NCI-H345 (cell line): ENCODE measurements around the gene SCD5.

Source experiments
- DNase-seq: peaks from one replicate; lab custom pipeline; 2025; lab: John Stamatoyannopoulos, UW

Gene SCD5

DNA sequence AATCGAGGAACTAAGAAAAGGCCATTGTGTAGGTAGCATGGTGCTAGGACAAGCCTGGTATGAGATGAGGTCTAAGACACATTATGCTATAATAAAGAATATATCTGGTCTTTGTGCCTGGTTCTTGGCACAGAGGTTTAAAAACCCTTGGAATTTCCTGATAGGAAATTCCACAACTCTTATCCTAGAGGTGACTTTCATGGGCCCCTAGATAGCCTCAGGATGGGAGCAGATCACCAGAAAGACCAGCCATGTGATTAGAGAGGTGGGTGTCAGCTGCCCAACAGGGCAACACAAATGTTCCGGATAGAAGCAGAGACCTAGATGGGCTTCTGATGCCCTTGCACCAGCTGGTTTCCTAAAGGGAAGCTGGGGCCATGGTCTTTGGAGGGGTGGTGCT lies 107.2 kb downstream of the SCD5 start:
- no peak for DNase-seq

DNA sequence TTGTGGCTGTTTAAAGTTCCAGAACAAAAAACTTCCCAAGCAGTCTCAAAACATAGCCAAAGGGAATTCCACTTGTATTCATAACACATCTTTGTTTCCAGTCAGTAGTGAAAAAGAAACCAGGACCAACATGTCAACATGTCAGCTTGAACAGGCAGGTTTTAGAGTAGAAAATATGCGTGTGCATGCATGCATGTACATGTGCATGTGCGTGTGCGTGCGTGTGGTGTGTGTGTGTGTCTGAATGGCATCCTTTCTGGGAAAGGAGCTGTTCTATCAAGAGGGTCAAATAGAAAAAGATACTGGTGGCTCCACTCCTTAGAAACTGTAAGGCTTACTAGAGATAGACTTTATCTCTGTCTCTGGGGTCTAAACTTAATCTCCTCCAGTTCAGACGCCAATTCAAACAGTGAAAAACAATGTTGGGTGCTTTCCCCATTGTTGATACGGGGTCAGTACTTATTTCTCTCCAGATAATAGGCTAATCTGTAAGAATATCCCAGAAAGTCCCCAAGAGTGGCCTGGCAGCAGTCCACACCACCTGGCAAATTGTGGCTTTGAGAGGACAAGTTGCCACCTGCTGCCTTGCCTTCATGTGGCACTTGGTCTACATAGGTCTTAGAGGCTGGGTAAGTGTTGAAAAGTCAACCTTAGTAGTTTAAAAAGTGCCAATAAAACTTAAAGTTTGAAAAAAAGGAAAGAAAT lies 110.4 kb downstream of the SCD5 start:
- DNase-seq: no peak

DNA sequence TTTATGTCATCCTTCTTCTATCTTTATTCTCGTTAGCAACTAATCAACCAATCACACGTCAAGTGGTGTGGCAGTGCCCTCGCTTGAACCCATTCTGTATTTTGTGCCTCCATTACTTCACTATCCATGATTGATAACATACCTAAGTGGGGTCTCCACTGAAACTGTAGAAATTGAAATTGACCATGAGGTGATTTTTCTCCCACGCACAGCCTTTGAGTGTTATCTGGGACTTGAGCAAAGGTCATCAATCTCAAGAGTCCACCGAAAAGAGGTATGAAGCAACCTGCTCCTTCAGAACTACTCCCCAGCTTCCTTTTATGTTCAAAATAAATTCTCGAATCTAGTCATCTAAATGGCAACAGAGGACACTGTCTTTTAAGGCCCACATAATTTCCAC lies 111.1 kb downstream of the SCD5 start:
- no peak for DNase-seq

DNA sequence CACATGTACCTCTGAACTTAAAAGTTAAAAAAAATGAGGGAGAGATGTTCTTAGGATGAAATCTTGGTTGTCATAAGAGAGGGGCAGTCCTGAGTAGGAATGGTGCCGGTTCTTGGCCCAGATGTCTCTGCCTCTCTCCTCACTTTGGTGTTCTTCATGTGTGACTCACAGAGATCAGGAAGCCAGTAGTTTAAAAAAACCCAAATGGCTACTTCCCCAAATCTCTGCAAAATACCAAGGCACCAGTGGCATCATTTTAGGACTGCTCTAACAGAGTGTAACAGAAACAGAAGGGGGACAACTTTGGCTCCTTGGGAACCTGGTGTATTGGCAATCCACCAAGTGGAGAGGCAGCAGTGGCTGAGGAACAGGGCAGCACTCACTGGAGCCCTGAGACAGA lies 116.8 kb downstream of the SCD5 start:
- no peak for DNase-seq

DNA sequence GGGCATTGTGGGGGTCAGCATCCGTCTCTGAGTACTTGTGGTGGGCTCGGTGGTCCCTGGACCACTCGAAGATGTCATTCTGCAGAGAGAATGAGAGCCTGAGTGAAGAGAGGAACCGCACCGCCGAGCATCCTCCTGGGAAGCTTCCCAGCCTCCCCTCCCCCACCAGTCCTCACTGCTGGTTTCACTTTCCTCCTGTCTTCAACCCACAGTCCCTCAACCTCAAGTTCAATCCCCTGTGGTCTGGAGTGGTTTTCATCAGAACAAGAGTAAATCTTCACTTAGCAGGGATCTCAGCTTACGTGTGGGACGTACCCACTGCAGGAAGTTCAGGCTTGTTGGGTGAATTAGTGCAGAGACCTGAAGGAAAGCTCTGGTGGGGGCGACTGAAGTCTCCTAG lies 117.8 kb downstream of the SCD5 start:
- no peak for DNase-seq

DNA sequence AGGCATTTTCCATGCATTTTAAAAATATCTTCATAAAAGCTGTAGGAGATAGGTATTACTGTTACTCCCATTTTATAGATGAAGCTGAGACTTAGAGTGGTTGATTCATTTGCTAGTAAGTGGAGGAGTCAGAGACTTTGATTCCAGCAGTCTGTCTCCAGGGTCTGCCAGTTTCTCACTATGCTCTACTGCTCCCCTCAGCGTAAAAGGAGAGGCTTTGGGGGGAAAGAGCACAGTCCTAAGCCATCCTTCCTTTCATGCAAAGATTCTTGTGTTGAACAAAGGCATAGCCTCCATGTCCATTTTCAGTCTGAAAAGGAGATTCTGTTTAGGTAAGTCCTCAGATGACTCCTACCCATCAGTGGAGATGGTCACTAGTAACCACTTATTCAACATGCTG lies 119.1 kb downstream of the SCD5 start:
- no peak for DNase-seq

DNA sequence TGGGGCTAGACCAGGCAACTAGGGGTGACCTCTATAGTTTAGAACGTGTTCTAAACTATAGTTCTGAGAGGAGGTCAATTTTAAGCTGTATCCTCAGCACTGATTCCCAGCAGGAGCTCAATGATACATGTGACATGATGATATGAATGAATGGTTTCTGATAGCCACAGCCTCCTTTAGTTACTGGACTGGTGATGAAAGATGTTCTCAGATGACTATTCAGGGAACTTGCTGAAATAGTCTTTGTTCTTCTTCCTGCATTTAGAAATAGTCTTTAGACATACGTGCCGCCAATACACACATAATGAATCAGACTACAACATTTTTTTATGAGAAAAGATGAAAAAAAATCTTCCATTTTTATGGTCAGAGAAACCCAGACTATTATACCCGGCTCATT lies 120.5 kb downstream of the SCD5 start:
- DNase-seq: no peak

DNA sequence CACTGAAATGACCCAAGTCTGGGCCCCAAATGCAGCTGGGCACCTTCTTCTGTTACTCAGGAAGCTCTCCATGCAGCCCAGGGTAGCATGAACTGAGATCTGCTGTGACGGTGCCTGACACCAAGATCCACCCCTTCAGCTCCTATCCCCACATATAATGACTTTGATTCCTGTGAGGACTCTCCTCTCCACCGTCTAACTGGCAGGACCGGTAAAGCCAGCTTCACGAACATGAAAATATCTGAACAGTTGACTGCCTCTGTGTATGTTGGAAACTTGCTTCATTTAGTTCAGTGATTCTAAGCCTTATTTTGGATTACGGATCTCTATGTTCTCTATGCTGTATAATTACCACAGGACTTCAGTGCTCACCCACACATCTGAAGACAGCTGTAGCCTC lies 121.3 kb downstream of the SCD5 start:
- DNase-seq: peak; percentile 39

DNA sequence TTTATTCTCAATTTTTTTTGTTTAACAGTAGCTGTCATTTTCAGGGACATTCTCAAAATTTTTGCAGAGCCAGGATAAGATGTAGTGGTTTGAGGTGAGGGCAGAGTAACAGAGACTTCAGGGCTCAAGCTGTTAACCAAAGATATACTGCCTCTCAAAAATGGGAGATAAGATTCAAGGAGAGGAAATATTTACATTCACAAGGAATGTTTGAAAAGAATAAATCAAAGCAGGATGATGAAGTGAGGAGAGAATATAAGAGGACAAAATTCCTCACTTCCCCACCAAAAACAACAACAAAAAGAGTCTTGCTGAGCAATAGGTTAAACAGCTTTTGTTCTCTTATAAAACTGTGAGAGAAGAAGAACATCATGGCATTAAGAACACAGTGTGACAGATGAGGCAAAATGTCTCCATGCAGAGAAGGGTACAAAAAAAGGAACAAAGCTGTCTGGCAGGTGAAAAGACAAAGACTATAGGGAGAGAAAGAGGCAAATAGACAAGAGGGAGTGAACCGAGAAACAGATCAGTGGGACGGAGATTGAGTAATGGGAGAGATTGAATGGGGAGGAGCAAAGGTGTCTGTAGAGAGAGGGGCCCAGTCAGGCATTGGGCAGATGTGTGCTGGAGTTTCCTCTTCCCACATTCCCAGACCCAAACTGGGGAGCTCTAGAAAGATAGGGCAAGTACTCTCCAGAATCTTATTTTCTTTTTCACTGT lies 130.7 kb downstream of the SCD5 start:
- no peak for DNase-seq

DNA sequence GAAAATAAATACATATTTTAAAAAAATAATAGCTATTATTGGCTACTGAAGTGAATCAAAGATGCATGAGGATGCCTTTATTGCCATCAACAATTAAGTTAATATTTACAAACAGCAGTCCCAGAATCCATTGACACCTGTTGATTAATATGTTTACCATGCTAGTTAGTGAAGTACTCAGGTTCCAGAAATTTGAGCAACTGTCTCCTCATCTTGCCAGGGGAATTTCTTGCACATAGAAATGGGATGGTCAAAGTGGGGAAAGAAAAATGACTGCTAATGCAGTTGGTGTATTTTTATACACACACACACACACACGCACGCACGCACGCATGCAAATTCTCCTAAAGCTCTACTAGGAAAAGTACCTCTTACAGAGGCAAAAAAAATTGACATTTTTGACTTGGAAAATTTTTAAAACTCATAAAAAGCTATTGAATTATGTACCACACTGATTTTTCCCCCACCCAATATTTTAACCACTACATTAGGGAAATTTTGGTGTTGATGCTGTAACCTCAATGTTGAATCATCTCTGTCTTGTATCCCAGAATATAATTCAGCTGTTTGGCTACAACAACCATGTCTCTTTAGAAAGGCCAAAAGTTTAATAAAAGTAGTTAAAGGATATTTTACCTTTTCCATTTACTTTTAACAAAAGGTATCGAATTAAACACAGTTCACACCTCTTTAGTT lies 131.5 kb downstream of the SCD5 start:
- no peak for DNase-seq

DNA sequence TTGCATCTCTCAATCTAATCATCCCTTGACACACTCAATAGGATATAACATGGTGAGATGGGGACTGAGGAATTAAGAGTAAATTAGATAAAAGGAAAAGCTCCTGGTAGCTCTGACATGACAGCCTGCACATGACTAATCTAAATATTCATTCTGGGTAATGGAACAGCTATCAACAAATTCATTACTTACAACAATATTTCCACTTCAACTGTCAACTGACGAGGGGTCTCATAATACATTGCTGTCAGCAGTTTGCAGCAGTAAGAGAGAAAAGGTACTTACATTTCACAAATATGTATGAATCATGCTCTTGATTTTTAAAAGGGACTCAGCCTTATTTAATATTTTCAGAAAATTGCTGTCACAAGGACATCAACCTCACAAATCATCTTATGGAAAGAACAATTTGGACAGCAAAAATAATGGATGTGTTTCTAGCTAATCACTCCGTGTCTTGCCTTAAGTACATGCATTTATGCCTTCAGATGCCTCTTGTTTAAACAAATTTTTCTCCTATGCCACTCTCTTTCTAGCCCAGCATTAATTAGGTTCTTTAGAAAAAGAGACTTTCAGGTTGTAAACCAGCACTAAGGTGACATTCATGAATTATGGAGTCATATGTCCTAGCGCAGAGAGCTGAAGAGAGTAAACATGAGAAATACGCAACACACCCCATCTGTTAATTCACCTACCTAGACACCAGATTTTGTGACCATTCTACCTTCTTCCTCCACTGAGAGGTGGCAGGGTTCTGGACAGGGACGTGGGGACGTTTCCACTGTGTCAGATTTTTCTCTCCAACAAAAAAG lies 137.2 kb downstream of the SCD5 start:
- DNase-seq: no peak

DNA sequence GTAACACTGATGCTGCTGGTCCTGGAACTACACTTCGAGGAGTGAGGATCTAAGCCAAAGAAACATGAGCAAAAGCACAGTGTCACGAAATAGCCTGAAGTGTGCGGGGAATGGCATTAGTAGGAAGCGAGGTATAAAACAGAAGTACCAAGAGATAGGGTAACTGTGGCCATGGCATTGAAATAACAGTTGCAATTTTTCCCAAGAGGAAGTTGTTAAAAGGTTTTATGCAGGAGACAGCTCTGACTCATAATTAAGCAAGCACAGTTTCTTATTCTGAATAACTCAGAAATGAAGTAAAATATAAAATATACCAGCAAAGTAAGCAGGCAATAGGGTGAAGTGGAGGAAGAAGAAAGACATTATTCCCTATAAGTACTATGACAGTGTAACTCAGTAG lies 146.5 kb downstream of the SCD5 start:
- DNase-seq: no peak

DNA sequence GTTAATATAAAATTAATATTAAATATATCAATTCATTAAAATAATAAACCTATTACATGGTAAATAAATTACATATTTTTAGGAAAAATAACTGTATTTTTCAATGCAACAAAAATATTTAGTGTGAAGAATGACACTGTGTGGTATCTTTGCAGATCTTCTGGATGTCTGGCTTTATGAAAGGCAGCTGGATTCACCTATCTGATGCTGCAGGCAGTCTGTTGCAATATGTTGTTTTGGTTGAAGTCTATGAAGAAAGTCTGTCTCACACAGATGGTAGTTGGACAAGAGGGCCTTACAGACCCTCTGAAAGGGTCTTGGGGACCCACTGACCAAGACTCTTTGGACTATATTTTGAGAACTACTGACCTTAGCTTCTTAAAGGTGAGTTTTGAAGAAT lies 147.7 kb downstream of the SCD5 start:
- DNase-seq: no peak

DNA sequence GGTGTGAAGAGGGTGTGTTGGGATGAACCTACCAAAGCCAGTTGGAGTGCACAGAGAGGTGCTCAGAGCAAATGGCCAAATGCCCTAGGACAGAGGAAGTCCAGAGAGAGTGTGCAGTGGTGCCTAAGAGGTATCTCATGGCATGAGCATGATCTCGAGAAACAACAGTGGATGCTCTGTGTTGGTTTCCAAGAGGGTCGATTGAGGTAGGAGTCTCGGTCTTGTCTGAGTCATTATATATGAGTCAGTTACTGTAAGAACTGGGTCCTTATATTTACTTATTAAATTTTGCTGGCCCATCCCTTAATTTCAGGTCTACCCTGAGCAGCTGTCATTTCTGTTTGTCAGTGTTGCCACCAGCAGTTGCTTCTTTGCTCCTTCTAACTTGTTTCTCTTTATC lies 150.2 kb downstream of the SCD5 start:
- DNase-seq: no peak

DNA sequence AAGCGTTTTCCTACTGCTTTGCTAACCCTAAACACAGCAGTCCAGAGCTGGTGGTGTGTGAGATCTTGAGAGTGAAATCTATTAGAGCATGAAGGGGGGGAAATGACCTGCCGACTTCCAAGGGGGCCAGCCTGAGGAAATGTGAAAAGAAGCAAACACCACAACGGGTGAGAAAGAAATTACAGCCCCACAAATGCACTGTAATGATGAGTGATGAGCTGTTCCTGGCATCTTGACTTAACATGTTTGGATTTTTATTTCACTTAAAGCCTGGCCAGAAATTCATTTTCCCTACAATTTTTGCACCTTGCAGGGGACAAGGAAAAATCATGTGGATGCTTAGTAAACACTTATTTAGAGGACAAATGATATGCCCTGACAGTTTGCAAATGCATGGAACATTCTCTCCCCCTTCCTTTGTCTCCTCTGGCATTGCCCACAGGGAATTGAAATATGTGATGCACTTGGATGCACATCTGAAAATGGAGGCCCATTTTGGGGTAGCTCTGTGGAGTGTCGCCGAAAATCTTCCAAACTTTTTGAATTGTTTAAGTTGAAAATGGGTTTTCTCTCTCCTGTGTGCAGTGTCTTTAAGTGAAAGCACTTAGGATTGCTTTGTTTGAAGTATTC lies 152.5 kb downstream of the SCD5 start:
- DNase-seq: no peak

DNA sequence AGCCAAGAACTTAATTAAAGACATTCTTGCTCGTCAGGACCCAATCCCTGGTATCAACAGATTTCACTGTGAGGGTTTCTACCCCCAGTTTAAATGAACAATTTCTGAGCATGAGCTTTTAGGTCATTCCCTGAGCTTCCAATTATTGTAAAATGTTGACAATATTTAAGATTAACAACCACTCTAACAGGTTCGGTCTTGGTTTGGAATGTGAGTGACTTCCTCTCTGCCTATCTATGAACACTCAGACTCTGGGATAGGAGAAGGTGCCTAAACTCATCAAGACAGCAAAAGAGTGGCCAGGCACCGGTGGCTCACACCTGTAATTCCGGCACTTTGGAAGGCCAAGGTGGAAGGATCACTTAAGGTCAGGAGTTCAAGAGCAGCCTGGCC lies 153.9 kb downstream of the SCD5 start:
- no peak for DNase-seq

DNA sequence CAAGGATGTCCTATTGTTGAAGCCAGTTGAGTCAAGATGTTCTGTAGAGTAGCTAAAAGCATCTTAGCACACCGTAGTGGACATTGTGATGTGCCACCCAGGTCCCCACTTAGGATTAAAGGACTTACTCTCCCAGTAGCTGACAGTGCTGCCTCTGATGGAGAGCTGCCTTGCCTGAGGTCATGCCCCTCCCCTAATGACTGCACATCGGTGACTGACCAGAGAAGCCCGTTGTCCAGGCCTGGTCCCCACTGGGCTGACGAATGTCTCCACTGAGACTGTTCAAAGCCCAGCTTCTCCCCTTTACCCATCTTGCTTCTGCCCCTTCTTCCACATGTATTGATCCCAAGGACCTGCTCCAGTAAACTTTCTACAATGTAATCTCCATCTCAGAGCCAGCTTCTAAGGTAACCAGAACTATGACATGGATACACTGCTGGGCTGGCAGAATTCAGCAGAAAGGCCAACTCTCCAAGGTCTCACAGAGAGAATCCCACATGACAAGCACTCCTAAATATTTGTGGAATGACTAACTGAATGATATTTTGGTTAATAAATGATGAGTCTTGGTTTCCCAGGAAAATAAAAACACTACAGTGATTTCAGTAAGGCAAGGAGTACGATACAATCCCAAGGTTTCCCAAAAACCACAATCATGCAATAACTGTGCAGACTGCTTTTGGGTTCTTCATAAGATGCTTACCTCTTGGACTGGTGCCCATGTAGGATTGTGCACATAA lies 154.4 kb downstream of the SCD5 start:
- DNase-seq: no peak

DNA sequence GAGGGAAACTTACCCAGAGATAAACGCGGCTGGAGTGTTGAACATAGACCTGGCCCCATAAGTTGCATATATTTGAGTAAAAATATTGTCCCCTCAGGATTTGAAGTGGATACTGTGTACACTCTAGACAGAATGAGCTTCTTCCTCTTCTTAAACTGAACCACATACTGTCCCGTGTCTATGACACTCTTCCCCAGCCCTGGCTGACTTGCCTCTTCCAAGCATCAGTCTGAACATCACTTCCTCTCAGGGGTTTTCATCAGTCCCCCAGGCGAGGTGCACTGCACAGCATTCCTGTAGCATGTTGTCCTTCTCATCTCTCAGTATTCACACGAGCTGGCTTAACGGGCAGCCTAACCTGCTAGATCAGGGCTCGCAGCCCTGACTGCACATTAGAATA lies 156.3 kb downstream of the SCD5 start:
- DNase-seq: no peak

DNA sequence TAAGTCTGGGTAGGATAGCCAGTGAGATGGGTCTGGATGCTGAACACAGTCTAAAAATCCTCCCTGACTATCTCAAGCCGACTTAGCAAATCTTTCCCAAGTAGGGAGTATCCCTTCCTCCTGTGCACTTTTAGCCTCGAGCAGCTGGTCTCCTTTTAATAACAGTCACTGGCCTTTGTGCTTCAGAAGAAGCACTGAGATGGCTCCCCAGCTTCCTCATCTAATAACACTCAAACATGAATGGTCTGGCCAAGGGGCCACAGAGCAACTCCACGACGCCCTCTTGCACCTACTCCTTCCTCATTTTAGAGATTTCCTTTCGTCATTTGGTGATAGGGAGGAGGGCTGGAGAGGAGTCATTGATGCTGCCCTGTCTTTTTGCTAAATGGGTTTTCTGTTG lies 158.1 kb downstream of the SCD5 start:
- no peak for DNase-seq

DNA sequence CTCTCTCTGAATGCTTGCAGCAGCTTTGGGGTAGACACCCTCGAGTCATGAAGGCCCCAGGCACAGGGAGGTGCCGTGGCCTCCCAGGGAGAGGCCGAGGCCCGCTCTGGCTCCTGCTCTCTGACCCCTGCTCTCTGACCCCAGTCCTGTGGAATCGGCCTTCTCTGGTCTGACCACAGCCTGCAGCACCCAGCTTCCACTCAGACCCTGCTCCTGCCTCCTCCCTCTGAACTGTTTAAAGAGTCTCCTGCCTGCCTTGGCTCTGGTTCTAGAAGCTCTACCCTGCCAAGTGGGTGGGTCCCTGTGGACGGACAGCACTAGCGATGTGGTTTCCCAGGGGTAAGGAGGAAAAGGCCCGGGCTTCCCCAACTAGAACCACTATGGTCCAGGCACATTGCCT lies 158.6 kb downstream of the SCD5 start:
- no peak for DNase-seq

DNA sequence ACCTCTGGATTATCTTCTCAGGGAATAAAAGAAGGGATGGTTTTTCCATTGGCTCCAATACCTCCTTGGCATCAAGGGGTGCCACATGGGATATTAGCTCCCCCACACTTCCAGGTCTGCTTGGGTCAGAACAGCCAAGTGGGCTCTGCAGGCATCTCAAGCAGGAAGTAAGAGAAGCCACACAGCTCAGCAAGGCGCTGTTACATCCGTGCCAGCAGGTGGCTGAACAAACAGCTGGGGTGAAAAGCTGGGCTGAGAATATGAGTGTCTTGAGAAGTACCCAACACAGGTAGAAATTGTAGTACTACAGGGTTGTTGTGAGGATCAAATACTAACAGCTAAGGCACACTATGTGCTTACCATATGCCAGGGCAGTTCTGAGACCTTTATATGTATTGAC lies 160.1 kb downstream of the SCD5 start:
- no peak for DNase-seq
